ENCODE results near the gene GALNT18. TPM values are rescaled to one million over a fixed set of nuclear protein-coding genes. Genes with fewer than 3 reads are reported as not detected.

GALNT18 gene
- total RNA-seq, 1 donor from 2014 or later: 22.1 TPM

DNA sequence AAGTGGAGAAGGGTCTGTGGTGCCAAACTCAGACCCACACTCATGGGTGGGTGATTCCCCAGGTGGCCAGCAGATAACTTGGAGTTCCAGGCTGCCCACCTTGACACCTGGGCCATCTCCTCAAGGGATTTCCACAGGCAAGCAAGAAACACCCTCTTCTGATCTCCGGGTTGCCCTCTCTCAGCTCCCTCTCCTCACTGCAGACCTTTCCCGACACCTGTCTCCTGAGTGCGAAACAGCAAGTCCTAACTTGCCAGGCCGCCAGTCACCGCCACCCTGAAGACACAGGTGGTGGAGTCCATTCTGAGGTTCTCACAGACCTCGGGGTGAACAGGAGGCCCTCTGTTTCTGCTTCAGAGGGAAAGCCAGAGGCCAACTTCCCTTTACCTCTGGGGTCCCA lies 16.6 kb downstream of the GALNT18 start:
- no peak for DNase-seq (ENCODE audit: extremely low spot score in 2 of 2)
- Histone ChIP-seq H3K27ac (no peak overlapping the region), H3K9me3 (no peaks in the 10 kb centered on the region), H3K36me3 (no peaks in the 10 kb centered on the region), H3K27me3 (no peaks in the 10 kb centered on the region), H3K4me1 (no peaks in the 10 kb centered on the region), H3K4me3 (no peak overlapping the region)
- no peak for TF ChIP-seq POLR2A (IDR thresholded peaks at IDR 0.05)
- no peak for TF ChIP-seq POLR2AphosphoS5 (IDR thresholded peaks at IDR 0.05; ENCODE audit: insufficient read depth in 1 of 2, low read depth in 1 of 2)
- TF ChIP-seq, protein P1, sequence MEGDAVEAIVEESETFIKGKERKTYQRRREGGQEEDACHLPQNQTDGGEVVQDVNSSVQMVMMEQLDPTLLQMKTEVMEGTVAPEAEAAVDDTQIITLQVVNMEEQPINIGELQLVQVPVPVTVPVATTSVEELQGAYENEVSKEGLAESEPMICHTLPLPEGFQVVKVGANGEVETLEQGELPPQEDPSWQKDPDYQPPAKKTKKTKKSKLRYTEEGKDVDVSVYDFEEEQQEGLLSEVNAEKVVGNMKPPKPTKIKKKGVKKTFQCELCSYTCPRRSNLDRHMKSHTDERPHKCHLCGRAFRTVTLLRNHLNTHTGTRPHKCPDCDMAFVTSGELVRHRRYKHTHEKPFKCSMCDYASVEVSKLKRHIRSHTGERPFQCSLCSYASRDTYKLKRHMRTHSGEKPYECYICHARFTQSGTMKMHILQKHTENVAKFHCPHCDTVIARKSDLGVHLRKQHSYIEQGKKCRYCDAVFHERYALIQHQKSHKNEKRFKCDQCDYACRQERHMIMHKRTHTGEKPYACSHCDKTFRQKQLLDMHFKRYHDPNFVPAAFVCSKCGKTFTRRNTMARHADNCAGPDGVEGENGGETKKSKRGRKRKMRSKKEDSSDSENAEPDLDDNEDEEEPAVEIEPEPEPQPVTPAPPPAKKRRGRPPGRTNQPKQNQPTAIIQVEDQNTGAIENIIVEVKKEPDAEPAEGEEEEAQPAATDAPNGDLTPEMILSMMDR (IDR thresholded peaks at IDR 0.05): no peak
- intact Hi-C loops (cut with DNase I): no loop called here

DNA sequence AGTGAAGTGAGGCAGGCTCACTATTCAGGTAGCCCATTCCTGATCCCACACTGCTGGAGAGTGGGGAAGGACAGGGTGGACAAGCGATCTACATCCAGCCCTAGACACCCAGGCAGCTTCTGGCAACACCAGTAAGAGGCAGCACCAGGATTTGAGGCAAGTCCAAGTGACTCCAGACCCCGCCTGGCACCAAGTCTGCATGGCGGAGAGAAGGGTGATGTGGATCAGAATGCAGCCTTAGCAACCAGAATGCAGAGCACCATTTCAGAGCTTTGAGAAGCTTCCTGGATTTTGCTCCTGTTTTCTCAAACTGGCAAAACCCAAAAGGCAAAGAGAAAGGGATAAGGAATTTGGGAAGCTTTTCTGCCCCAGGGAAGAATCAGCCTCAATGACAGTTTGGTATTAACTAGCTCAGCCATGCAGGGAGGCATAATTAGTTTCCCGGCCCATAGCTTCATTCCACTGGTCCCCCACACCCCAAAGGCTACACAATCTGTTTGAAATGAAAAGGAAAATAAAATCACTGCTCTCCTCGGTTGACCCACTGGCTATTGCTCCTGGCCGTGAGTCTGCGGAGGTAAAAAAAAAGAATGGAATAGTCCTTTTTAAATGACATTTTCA lies 17.3 kb downstream of the GALNT18 start:
- Histone ChIP-seq H3K9me3 (no peaks in the 10 kb centered on the region), H3K36me3 (no peaks in the 10 kb centered on the region), H3K27ac (no peak overlapping the region), H3K4me3 (no peak overlapping the region), H3K27me3 (no peaks in the 10 kb centered on the region), H3K4me1 (no peaks in the 10 kb centered on the region)
- TF ChIP-seq POLR2AphosphoS5 (IDR thresholded peaks at IDR 0.05; ENCODE audit: insufficient read depth in 1 of 2, low read depth in 1 of 2): no peak
- TF ChIP-seq POLR2A (IDR thresholded peaks at IDR 0.05): no peak
- TF ChIP-seq, protein P1 (IDR thresholded peaks at IDR 0.05): no peak
- intact Hi-C loops (cut with DNase I): no loop called here
- DNase-seq (ENCODE audit: extremely low spot score in 2 of 2): no peak

DNA sequence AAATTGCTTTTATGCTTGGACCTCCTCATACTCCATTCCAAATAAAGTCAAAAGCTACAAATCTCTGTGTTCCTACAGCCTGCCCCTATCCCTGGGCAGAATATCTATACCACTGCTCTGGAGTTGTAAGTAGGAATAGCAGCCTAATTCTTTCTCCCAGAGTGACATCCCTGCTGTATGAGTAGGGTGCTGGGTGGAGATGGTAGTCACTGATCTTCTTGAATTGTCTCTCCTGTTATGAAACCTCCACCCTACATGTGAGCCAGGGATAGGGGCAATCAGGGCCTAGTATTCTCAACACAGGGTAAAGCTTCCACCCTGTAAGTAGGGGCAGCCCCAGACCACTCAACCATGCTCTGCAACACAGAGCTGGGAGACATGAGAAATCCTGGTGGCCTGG lies 19.8 kb downstream of the GALNT18 start:
- Histone ChIP-seq H3K27me3 (no peaks in the 10 kb centered on the region), H3K36me3 (no peaks in the 10 kb centered on the region), H3K4me1 (no peaks in the 10 kb centered on the region), H3K4me3 (no peak overlapping the region), H3K27ac (no peak overlapping the region), H3K9me3 (no peaks in the 10 kb centered on the region)
- intact Hi-C loops (cut with DNase I): no loop called here
- no peak for DNase-seq (ENCODE audit: extremely low spot score in 2 of 2)
- TF ChIP-seq, protein P1 (IDR thresholded peaks at IDR 0.05): no peak
- TF ChIP-seq POLR2A (IDR thresholded peaks at IDR 0.05): no peak
- no peak for TF ChIP-seq POLR2AphosphoS5 (IDR thresholded peaks at IDR 0.05; ENCODE audit: insufficient read depth in 1 of 2, low read depth in 1 of 2)

DNA sequence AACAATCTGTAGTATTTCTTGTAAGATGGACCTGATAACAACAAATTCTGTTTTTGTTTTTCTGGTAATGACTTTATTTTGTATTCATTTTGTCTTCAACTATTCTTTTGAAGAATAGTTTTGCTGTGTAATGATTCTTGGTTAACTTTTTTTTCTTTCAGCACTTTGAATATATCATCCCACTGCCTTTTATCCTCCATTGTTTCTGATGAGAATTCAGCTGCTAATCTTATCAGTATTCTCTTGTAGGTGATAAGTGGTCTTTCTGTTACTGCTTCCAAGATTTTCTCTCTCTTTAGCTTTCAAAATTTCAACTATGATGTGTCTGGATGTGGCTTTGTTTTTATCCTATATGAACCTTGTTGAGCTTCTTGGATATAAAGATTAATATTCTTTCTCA lies 21.5 kb downstream of the GALNT18 start:
- no peaks in the 10 kb centered on the region for H3K9me3 ChIP-seq
- intact Hi-C loops (cut with DNase I): no loop called here
- DNase-seq (ENCODE audit: extremely low spot score in 2 of 2): no peak
- H3K27ac ChIP-seq: no peak overlapping the region
- no peaks in the 10 kb centered on the region for H3K27me3 ChIP-seq
- no peaks in the 10 kb centered on the region for H3K36me3 ChIP-seq
- H3K4me1 ChIP-seq: no peaks in the 10 kb centered on the region
- TF ChIP-seq, protein P1 (IDR thresholded peaks at IDR 0.05): no peak
- TF ChIP-seq POLR2A (IDR thresholded peaks at IDR 0.05) (no peak), POLR2AphosphoS5 (IDR thresholded peaks at IDR 0.05; ENCODE audit: insufficient read depth in 1 of 2, low read depth in 1 of 2) (no peak)
- no peak overlapping the region for H3K4me3 ChIP-seq

DNA sequence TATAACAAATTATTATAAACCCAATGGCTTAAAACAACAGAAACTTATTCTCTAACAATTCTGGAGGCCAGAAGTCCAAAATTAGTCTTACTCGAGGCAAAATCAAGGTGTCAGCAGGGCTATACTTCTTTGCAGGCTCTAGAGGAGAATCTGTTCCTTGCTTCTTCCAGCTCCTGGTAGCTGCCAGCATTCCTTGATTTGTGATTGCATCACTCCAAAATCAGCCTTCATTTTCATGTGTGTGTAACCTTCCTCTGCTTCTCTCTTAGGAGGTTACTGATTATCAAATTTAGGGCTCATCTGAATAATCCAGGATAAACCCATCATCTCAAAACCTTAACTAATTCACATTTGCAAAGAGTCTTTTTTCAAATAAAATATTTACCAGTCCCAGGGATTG lies 23.6 kb downstream of the GALNT18 start:
- H3K36me3 ChIP-seq: no peaks in the 10 kb centered on the region
- intact Hi-C loops (cut with DNase I): no loop called here
- TF ChIP-seq, protein P1 (IDR thresholded peaks at IDR 0.05): no peak
- TF ChIP-seq POLR2AphosphoS5 (IDR thresholded peaks at IDR 0.05; ENCODE audit: insufficient read depth in 1 of 2, low read depth in 1 of 2) (no peak), POLR2A (IDR thresholded peaks at IDR 0.05) (no peak)

More for the DNA sequence above, 23.6 kb downstream of the GALNT18 start:
- no peaks in the 10 kb centered on the region for H3K9me3 ChIP-seq
- H3K27me3 ChIP-seq: no peaks in the 10 kb centered on the region
- H3K27ac ChIP-seq: no peak overlapping the region
- no peak for DNase-seq (ENCODE audit: extremely low spot score in 2 of 2)
- no peaks in the 10 kb centered on the region for H3K4me1 ChIP-seq
- no peak overlapping the region for H3K4me3 ChIP-seq
